Effector CD4-positive, alpha-beta T cell (primary cell): ENCODE results near the gene SLC25A13.
A peak's percentile ranks its signal among the peaks of the same experiment; 100 is the strongest.

Experiments
- DNase-seq: peaks from one replicate; pipeline ENCODE4 v3.0.0-alpha.2; 2020

Gene SLC25A13

GRCh38 chr7:96076350-96076707 is 245.6 kb downstream of the SLC25A13 start:
- DNase-seq, result no peak

GRCh38 chr7:96075510-96076349 is 246.2 kb downstream of the SLC25A13 start:
- peak; percentile 24 for DNase-seq

- no peak for DNase-seq
Observed at GRCh38 chr7:96074871-96075270, 247.0 kb downstream of the SLC25A13 start.
